Activated naive CD8-positive, alpha-beta T cell treated with anti-CD3 and anti-CD28 coated beads for 36 hours (primary cell): Measurements from ENCODE around the gene STXBP3. TPM values are rescaled to one million over a fixed set of nuclear protein-coding genes. Genes with fewer than 3 reads are reported as not detected.

ENCODE experiments used
- DNase-seq: peaks from one replicate; pipeline ENCODE4 v3.0.0; 2021
- H3K27ac Mint-ChIP-seq: one replicate; pipeline ENCODE4 v1.8.0; 2022; ENCODE audit warnings: mild to moderate bottlenecking, moderate library complexity, mixed read lengths
- H3K27me3 Mint-ChIP-seq: one replicate; pipeline ENCODE4 v1.8.0; 2022; ENCODE audit warnings: mild to moderate bottlenecking, mixed read lengths
- H3K36me3 Mint-ChIP-seq: one replicate; pipeline ENCODE4 v1.8.0; 2021; ENCODE audit warnings: mild to moderate bottlenecking, mixed read lengths
- H3K4me1 Mint-ChIP-seq: one replicate; pipeline ENCODE4 v1.8.0; 2021; ENCODE audit warnings: mixed read lengths
- H3K4me3 Mint-ChIP-seq: one replicate; pipeline ENCODE4 v1.8.0; 2022; ENCODE audit warnings: mild to moderate bottlenecking, moderate library complexity, mixed read lengths
- H3K9me3 Mint-ChIP-seq: one replicate; pipeline ENCODE4 v1.8.0; 2022; ENCODE audit warnings: mixed read lengths
- total RNA-seq, 2 experiments: library from RNA; stranded (reverse); gene quantifications; one replicate each; pipeline ENCODE4 v1.2.3, GENCODE V29; 2021

STXBP3 gene
- total RNA-seq, 2 experiments from 2014 or later, result 31.8 to 34.0 TPM

DNA sequence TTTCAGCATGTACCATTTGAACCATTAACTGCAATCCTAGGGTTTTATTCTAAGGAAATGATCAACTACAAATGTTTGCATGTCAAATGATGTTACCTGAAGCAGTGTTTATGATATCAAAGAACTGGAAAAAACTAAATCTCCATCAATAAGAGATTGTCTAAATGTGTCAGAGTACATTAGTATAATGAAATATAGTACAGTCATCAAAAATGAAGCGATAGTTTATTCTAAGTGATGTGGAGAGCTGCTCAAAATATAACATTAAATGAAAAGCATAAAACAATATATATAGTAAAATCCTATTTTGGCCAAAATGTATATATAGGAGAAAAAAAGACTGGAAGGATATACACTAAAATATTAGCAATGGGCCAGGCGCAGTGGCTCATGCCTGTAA lies 86.5 kb downstream of the STXBP3 start:
- no peak for DNase-seq
- peaks cover 1% of the 10 kb centered on the region for H3K4me1 Mint-ChIP-seq
- H3K9me3 Mint-ChIP-seq, result no peaks in the 10 kb centered on the region
- no peak overlapping the region for H3K27ac Mint-ChIP-seq
- no peaks in the 10 kb centered on the region for H3K27me3 Mint-ChIP-seq
- H3K4me3 Mint-ChIP-seq, result no peak overlapping the region
- no peaks in the 10 kb centered on the region for H3K36me3 Mint-ChIP-seq

DNA sequence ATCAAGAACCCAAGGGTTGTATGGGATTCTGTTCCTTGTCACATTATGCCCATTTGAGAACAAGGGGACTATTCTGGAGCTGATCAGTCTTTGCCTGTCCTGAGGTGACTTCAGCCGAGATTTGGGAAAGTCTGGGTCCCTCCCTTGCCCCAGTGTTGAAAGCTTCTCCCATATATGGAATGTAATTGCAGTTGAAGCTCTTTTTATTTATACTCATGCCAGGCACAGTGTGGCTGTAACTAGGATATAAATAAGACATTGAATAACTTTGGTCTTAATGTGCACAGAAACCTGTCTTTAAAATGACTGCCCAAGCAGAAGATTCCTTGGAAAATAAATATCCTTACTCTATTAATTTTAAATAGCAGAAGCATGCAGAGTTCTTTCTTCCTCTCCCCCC lies 95.2 kb downstream of the STXBP3 start:
- peaks cover 5% of the 10 kb centered on the region for H3K9me3 Mint-ChIP-seq
- no peaks in the 10 kb centered on the region for H3K4me1 Mint-ChIP-seq
- no peak for DNase-seq
- H3K4me3 Mint-ChIP-seq, result no peak overlapping the region
- no peak overlapping the region for H3K27ac Mint-ChIP-seq
- H3K36me3 Mint-ChIP-seq, result no peaks in the 10 kb centered on the region
- peaks cover 3% of the 10 kb centered on the region for H3K27me3 Mint-ChIP-seq

DNA sequence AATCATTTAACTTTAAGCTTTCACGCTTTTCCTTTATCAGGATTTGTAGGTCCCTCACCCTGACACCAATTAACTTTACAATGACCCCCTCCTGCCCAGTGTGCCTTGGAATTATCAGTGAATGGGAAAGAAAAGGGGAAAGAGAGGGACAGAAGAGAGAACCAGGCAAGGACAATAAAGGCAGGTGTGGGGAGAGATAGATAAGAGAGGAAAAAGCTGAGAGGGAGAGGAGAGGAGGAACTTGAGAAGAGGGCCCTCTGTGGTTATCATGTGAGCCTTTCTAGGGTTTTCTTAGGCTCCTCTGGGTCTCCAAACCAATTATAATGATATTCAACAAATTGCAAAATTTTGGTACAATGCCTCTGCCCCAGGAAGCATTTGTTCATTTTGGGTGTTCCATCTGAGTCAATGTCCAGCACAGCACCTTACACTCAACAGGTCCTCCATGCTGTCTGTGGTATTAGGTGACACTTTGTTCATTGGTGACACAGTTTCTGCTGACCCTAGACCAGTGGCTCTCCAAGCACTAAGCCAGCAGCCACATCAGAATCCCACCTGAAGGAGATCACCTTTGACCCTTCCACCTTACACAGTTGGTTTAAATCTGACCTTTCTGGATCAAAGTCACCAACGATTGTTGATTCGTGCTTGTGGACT lies 96.2 kb downstream of the STXBP3 start:
- H3K27me3 Mint-ChIP-seq, result peaks cover 3% of the 10 kb centered on the region
- no peak for DNase-seq
- no peak overlapping the region for H3K27ac Mint-ChIP-seq
- H3K4me1 Mint-ChIP-seq, result no peaks in the 10 kb centered on the region
- no peaks in the 10 kb centered on the region for H3K36me3 Mint-ChIP-seq
- H3K9me3 Mint-ChIP-seq, result peaks cover 5% of the 10 kb centered on the region
- H3K4me3 Mint-ChIP-seq, result no peak overlapping the region

DNA sequence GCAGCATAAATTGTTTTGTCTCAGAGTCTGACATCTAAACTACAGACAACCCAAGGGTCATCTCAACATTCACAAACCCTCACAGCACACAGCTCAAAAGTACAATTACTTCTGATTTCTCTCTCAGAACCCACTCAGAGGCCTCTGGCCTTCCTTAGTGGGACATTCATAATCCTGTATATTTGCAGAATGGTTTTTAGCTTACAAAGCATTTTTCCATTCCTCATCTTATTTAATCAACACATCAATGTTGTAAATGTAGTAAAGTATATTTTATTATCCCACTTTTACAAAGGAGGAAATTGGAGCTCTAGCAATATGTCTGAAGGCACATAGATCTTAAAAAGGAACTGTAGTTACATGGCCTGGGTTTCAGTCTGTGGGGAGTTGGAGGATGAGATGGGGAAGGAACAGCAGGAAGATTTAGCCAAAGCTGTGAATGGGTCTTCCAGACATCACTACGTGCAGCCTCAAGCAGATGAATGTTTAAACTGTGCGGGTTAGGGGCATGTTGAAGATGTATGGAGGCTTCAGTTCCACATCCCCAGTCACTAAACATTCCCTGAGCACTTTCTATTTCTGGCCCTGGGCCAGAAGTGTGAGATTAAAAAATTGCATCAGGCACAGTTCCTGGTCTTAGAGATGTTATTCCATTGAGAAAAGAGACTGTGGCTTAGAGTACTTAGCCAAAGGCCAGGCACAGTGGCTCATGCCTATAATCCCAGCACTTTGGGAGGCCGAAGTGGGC lies 97.1 kb downstream of the STXBP3 start:
- no peaks in the 10 kb centered on the region for H3K27me3 Mint-ChIP-seq
- H3K4me1 Mint-ChIP-seq, result no peaks in the 10 kb centered on the region
- H3K9me3 Mint-ChIP-seq, result peaks cover under 1% of the 10 kb centered on the region
- H3K4me3 Mint-ChIP-seq, result no peak overlapping the region
- H3K27ac Mint-ChIP-seq, result no peak overlapping the region
- no peak for DNase-seq
- H3K36me3 Mint-ChIP-seq, result no peaks in the 10 kb centered on the region

DNA sequence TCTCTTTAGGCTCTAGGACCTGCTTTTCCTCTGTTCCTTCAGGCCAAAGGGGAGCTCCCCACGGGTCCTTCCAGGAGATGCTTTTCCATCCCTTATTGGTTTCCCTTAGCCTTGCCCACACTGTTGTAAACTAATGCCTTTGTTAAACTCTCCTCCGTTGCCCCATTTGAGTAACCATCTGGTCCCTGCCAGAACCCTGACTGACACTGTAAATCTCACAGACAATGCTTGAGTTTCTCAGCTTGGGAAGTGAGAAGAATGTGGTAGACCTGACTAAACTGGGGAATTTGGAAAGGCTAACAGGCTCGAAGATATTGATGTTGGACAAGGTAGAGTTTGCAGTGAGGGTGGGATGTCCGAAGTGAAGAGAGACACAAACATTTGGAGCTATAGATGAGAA lies 99.0 kb downstream of the STXBP3 start:
- no peaks in the 10 kb centered on the region for H3K27me3 Mint-ChIP-seq
- H3K36me3 Mint-ChIP-seq, result no peaks in the 10 kb centered on the region
- H3K4me3 Mint-ChIP-seq, result no peak overlapping the region
- no peak overlapping the region for H3K27ac Mint-ChIP-seq
- DNase-seq, result no peak
- H3K9me3 Mint-ChIP-seq, result no peaks in the 10 kb centered on the region
- H3K4me1 Mint-ChIP-seq, result no peaks in the 10 kb centered on the region

DNA sequence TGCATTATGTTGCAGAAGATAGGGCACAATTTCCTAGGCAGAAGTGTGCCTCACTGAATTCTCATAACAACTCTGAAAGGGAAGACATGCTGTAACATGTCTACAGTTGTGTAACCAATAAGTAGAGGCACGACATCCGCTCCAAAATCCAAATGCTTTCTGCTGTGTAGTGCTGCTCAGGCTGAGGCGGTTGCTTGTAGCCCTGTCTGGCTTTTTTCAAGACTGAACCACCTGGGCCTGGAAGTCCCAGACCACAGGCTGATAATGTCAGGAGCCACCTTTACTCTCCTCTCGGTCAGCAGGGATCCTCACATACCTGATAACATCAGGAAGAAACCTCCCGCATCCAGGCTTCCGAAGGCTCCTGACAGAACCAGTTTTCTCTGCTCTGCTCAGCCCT lies 99.5 kb downstream of the STXBP3 start:
- no peaks in the 10 kb centered on the region for H3K36me3 Mint-ChIP-seq
- no peaks in the 10 kb centered on the region for H3K4me1 Mint-ChIP-seq
- H3K27ac Mint-ChIP-seq, result no peak overlapping the region
- H3K27me3 Mint-ChIP-seq, result no peaks in the 10 kb centered on the region
- no peaks in the 10 kb centered on the region for H3K9me3 Mint-ChIP-seq
- no peak overlapping the region for H3K4me3 Mint-ChIP-seq
- DNase-seq, result no peak

DNA sequence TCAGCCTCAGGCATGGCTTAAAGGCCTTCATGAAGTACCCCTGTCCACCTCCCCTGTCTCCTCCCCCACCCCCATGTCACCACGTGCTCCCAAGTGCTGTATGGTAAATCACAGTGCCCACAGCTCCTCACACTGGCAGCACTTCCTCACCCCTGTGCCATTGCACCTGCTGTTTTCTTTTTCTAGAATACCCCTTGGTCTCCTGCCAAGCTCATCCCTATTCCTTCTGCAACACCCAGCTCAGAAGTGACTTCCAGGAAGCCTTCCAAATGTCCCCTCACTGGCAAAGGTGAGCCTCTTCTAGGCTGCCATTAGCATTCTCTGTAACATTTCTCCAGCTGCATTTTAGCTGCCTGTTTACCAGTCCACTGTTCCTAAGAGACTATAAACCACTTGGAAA lies 101.0 kb downstream of the STXBP3 start:
- Mint-ChIP-seq H3K27me3 (peaks cover 3% of the 10 kb centered on the region), H3K27ac (no peak overlapping the region), H3K4me1 (no peaks in the 10 kb centered on the region), H3K9me3 (no peaks in the 10 kb centered on the region), H3K4me3 (no peak overlapping the region), H3K36me3 (no peaks in the 10 kb centered on the region)
- no peak for DNase-seq

DNA sequence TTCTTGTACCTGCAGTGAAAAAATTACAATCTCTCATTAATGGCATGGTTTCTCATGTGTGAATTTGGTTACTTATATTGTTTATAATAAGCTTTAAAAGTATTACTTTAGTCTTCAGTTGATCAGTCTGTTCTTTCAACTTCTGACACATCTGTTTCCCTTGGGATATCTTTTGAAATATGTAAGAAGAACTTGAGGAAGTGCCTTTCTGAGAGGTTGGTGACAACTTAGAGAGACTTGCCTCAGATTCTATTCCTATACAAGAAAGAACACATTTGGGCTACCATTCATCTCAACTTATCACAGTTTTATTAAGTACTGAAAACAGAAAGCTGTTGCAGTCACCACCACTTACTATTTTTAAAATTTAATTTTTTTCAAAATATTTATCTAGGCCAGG lies 102.3 kb downstream of the STXBP3 start:
- Mint-ChIP-seq H3K4me1 (no peaks in the 10 kb centered on the region), H3K4me3 (no peak overlapping the region), H3K27ac (no peak overlapping the region), H3K9me3 (no peaks in the 10 kb centered on the region), H3K27me3 (peaks cover 3% of the 10 kb centered on the region), H3K36me3 (no peaks in the 10 kb centered on the region)
- no peak for DNase-seq

DNA sequence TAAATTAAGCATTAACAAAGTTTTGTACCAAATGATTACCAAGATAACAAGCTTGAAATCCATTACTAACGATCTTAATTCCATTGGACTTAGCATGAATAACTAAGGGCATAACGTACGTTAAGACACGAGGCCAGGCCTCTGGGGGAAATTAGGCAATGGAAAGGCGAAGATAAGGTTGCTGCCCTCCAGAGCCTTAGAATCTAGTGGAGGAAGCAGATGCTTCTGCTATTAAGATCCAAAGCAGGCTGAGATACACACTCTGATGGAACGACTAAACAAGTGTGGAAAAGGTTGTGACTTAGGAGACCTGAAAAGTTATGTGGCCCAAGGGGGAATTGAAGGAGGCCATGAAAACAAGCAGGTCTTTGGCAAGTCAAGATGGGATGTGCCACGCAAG lies 104.5 kb downstream of the STXBP3 start:
- DNase-seq, result no peak
- no peak overlapping the region for H3K4me3 Mint-ChIP-seq
- no peaks in the 10 kb centered on the region for H3K4me1 Mint-ChIP-seq
- no peaks in the 10 kb centered on the region for H3K9me3 Mint-ChIP-seq
- peaks cover 7% of the 10 kb centered on the region for H3K27me3 Mint-ChIP-seq
- no peak overlapping the region for H3K27ac Mint-ChIP-seq
- H3K36me3 Mint-ChIP-seq, result no peaks in the 10 kb centered on the region

DNA sequence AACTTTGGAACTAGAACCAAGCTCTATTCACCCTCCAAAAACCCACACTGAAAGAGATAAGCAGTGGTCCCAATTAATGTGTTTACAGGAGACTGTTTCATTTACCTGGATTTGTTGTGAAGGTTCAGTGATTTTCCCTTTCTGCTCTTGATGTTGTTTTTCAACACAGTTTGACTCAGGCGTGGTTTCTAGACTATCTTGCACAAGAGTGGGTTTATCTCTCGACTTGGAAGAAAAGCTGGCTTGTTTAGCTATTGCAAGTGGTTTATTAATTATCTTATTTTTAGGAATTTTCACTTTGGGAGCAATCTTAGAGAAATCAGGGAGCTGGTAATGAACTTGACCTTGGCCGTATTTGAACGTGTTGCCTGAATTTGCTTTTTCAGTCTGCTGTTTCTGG lies 105.1 kb downstream of the STXBP3 start:
- H3K27me3 Mint-ChIP-seq, result peaks cover 7% of the 10 kb centered on the region
- H3K27ac Mint-ChIP-seq, result no peak overlapping the region
- H3K9me3 Mint-ChIP-seq, result no peaks in the 10 kb centered on the region
- DNase-seq, result no peak
- no peaks in the 10 kb centered on the region for H3K36me3 Mint-ChIP-seq
- no peak overlapping the region for H3K4me3 Mint-ChIP-seq
- no peaks in the 10 kb centered on the region for H3K4me1 Mint-ChIP-seq

DNA sequence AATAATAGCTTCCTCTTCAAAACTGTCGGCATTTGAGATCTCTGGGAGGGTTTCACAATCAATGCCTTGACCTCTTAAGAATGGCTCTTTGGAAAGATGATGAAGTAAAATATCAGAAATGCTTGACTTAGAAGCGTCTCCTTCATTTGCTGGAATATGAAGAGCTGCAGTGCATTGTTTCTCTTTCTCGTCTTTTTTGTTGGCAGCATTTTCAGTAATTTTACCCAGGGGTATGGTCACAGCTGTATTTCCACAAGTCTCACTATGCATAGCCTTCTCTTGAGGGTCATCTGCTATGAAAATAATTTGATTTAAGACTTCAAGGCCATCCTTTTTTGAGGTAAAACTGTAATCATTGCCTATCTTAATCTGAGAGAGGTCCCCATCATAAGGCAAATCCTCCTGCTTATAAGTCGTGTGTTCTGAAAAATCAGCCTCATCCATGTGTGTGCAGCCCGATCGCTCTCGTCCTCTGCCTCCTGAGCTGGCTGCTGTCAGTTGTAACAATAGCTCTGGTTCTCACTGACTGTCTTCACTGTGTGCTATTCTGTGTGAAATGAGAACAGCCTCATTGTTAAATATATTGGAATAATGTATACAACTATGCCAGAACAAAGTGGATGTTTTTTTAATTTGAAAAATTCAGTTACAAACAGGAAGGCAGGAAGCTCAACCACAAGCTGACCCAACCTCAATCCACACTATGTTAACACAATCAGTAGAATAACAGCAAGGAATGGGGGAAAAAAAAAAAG lies 105.9 kb downstream of the STXBP3 start:
- Mint-ChIP-seq H3K4me3 (no peak overlapping the region), H3K27ac (no peak overlapping the region), H3K27me3 (peaks cover 7% of the 10 kb centered on the region)

DNA sequence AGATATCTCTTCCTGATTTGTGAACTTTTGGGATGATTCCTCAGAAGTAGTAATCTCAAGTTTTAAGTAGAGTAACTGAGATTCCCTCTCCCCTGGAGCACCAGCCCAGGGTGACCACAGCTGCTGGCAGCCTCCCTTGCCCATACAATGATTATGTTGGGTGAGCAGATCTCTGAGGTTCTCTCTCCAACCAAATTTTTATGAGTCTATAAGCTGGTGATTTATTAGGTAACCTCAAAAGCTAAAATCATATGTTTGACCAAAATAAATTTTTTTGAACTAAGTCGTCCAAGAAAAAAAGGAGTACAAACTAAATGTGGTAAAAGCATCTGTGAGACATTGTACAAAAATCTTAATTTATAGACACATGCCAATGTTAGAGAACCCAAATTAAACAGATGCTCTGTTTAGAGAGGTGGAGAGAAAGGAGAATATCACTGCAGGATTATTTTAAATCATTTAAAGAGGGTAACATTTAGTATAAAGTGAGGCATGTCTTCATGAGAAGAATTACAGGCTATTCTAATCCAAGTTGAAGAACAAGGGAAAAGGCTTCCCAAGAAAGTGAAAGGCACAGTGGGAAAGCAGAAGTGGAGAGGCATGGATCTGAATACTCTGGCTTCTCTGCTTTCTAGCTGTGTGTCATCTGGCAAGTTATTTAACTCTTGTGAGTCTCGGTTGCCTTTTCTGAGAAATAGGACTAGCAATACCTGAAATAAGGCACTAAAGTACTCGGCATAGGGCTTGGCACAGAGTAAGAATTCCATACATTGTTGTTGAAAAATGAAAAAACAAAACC lies 107.9 kb downstream of the STXBP3 start:
- Mint-ChIP-seq H3K4me1 (peaks cover 2% of the 10 kb centered on the region), H3K36me3 (no peaks in the 10 kb centered on the region)
- no peak for DNase-seq

More for the DNA sequence above, 105.9 kb downstream of the STXBP3 start:
- Mint-ChIP-seq H3K4me1 (no peaks in the 10 kb centered on the region), H3K9me3 (no peaks in the 10 kb centered on the region), H3K36me3 (no peaks in the 10 kb centered on the region)
- no peak for DNase-seq

DNA sequence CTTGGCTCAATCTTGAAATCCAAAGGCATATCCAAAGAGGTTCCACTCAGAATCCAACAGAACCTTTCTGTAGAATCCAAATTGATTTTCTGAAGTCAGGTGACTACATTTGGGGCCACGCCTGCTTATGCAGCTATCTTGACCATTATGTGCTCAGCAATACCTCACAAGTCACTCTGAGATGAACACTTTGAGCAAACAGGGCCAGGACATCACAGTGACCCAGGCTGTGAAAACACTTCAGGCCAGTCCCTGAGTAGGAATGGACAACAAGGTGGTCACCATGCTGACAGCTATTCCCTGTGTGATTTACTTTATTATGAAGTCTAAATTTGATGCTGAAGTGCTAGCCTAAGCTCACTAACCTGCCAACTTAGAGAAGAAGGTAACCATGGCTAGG lies 110.5 kb downstream of the STXBP3 start, which contains the start of gene AKNAD1:
AKNAD1 (minus strand) TSS at position 101 of the 400 bp plus-strand sequence. CDS start 4,430 bp downstream, outside the sequence.
- no peak within 1 kb of the TSS for H3K4me3 Mint-ChIP-seq
- no peaks in the 10 kb centered on the region for H3K9me3 Mint-ChIP-seq
- DNase-seq, result no peak
- H3K27me3 Mint-ChIP-seq, result peaks cover 7% of the 10 kb centered on the region
- H3K36me3 Mint-ChIP-seq, result no peaks in the 10 kb centered on the region
- H3K27ac Mint-ChIP-seq, result no peak within 1 kb of the TSS
- H3K4me1 Mint-ChIP-seq, result peaks cover 2% of the 10 kb centered on the region

More for the DNA sequence above, 107.9 kb downstream of the STXBP3 start:
- Mint-ChIP-seq H3K27ac (no peak overlapping the region), H3K9me3 (no peaks in the 10 kb centered on the region), H3K4me3 (no peak overlapping the region), H3K27me3 (peaks cover 7% of the 10 kb centered on the region)

DNA sequence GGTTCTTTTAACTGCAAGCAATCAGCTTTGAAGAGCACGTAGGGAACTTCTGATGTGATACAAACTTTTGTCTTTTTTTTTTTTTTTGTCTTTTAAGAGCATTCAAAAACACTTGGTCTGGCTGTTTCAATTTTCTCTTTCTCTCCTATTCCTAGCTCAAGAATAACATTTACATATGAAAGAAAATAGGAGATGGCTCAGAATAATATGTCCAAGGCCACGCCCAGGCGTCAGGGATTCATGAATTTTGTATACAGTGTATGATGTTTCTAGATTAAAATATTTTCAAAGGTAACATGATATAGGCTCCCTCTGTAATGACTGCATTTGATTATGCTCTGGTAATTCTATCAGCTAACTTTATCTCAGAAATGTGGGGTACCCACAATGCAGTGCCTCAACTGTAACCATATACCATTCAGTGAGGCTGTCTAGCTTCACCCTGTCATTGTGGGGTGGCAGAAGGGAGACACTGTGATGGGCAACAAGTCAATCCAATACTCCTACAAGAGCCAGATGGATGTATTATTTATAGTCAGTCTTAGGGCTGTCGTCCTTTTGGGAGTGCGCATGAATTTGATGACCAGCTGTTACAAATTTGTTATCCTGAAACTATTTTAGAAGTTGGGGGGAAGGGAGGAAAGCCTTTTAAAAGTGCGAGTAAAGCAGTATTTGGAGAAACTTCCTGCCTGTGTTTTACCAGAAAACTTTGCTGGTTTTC lies 111.9 kb downstream of the STXBP3 start:
- DNase-seq, result no peak
- Mint-ChIP-seq H3K36me3 (no peaks in the 10 kb centered on the region), H3K4me1 (peaks cover 6% of the 10 kb centered on the region), H3K27ac (no peak overlapping the region), H3K4me3 (no peak overlapping the region), H3K9me3 (no peaks in the 10 kb centered on the region), H3K27me3 (peaks cover 4% of the 10 kb centered on the region)
